OCI-LY7 (cell line): ENCODE measurements around the gene RNF150. TPM values are rescaled to one million over a fixed set of nuclear protein-coding genes. Genes with fewer than 3 reads are reported as not detected.

Source experiments
- BruUV-seq: library from RNA; stranded (reverse); fragments of 400-500 nt; replicated peaks from 2 replicates; lab custom pipeline; 2021; lab: Mats Ljungman, UMichigan
- CTCF ChIA-PET: fragments of 300-600 bp; sonication (Branson Sonifier 250); formaldehyde crosslinking; loops from one replicate; lab custom pipeline; 2022; ENCODE audit warnings: antibody characterized with exemption; ENCODE audit not compliant: unreplicated experiment; lab: Charles Lee
- POLR2A ChIA-PET: fragments of 300-600 bp; sonication (Branson Sonifier 250); formaldehyde crosslinking; loops from one replicate; lab custom pipeline; 2022; ENCODE audit warnings: antibody characterized with exemption; lab: Charles Lee
- DNase-seq: peaks from one replicate; pipeline ENCODE4 v3.0.0-alpha.2; 2015; ENCODE audit warnings: low spot score
- H2AFZ ChIP-seq: fragments of 200-600 bp; sonication (generic), shearing (Covaris generic); 2 replicates; pipeline ENCODE4 v1.6.1; 2014; ENCODE audit warnings: mild to moderate bottlenecking, antibody characterized with exemption, low read length, moderate library complexity
- H3K27ac ChIP-seq: fragments of 200-600 bp; sonication (generic); 2 replicates; pipeline ENCODE4 v1.5.1; 2014; ENCODE audit warnings: mixed run types, low read depth, mild to moderate bottlenecking, moderate library complexity, low read length, inconsistent platforms; ENCODE audit not compliant: poor library complexity, severe bottlenecking
- H3K36me3 ChIP-seq: fragments of 200-600 bp; sonication (generic); 2 replicates; pipeline ENCODE4 v1.6.1; 2014; ENCODE audit warnings: mild to moderate bottlenecking, antibody characterized with exemption, low read length, moderate library complexity, mixed read lengths; ENCODE audit not compliant: insufficient read depth
- H3K4me1 ChIP-seq: fragments of 200-600 bp; sonication (generic); 2 replicates; pipeline ENCODE4 v1.5.1; 2014; ENCODE audit warnings: mild to moderate bottlenecking, low read length; ENCODE audit not compliant: insufficient read depth, poor library complexity, severe bottlenecking
- H3K4me2 ChIP-seq: fragments of 200-600 bp; sonication (generic); 2 replicates; pipeline ENCODE4 v1.6.1; 2014; ENCODE audit warnings: mild to moderate bottlenecking, low read length
- H3K4me3 ChIP-seq: fragments of 200-600 bp; sonication (generic); 2 replicates; pipeline ENCODE4 v1.5.1; 2014; ENCODE audit warnings: mild to moderate bottlenecking, low read depth, low read length; ENCODE audit not compliant: poor library complexity, severe bottlenecking
- H3K79me2 ChIP-seq: fragments of 200-600 bp; sonication (generic); 2 replicates; pipeline ENCODE4 v1.6.1; 2016; ENCODE audit warnings: low read depth, mild to moderate bottlenecking, low read length, moderate library complexity, mixed read lengths; ENCODE audit not compliant: insufficient read depth
- H3K9me2 ChIP-seq: fragments of 200-600 bp; sonication (generic); 2 replicates; pipeline ENCODE4 v1.6.1; 2016; ENCODE audit warnings: mild to moderate bottlenecking, low read length, mixed read lengths; ENCODE audit not compliant: insufficient read depth
- H3K9me3 ChIP-seq: fragments of 200-600 bp; sonication (generic); 2 replicates; pipeline ENCODE4 v1.6.1; 2014; ENCODE audit warnings: mild to moderate bottlenecking, mixed run types, low read length, mixed read lengths
- H4K20me1 ChIP-seq: fragments of 200-600 bp; sonication (generic); 2 replicates; pipeline ENCODE4 v1.6.1; 2014; ENCODE audit warnings: mild to moderate bottlenecking, antibody characterized with exemption, low read length, moderate library complexity, mixed read lengths; ENCODE audit not compliant: insufficient read depth
- EZH2phosphoT487 ChIP-seq: fragments of 200-600 bp; sonication (generic); IDR thresholded peaks from 2 replicates; pipeline ENCODE4 v1.6.1; 2018; ENCODE audit warnings: low read depth, borderline replicate concordance, mild to moderate bottlenecking, mixed run types, antibody characterized with exemption, low read length, moderate library complexity, mixed read lengths
- intact Hi-C: fragments of 100-400 bp; cut with micrococcal nuclease; formaldehyde crosslinking; loops from one replicate; pipeline ENCODE4 v1.10.0; 2022; ENCODE audit not compliant: unreplicated experiment
- total RNA-seq, 2 experiments: library from RNA; depleted of rRNA in 1 of 2; stranded (reverse); fragments of >200 nt in 1 of 2; shearing (Covaris generic) in 1 of 2; gene quantifications; 2 replicates each; pipeline ENCODE4 v1.2.3, GENCODE V29; 2014 to 2022
- TF ChIP-seq, protein P1 (sequence below): fragments of 200-600 bp; sonication (generic); conservative IDR thresholded peaks from 2 replicates; pipeline ENCODE4 v1.5.1; 2014; ENCODE audit warnings: mild to moderate bottlenecking, antibody characterized with exemption, low read length, moderate library complexity, mixed read lengths

RNF150 gene
- total RNA-seq, 2 experiments from 2014 or later = not detected

DNA sequence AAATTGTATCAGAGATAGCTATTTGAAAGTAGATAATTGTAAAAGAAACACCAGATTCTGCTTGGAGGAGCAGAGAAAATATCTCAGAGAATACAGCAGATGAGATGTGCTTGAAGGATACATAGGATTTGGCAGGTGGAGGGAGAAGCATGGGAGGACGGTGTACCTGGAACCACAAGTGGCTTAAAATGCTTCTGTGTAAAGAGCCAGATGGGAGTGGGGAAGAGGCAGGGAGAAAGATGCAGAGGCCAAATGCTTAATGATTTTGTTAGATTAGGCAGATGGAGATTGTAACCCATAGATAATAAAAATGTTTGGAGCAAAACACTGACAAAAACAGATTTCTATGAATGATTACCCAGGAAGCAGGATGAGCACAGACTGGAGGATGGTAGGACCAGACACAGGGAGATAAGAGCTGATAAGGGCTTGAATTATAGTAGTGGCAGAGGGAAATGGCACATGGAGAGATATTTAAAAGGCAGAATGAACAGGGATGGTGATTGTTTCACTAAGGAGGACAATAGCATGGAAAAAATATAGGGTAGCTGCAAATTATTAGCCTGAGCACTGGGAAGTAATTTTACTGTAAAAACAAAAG lies 231.4 kb downstream of the RNF150 start:
- no peaks in the 10 kb centered on the region for H3K36me3 ChIP-seq
- no peak overlapping the region for H3K27ac ChIP-seq
- no TSS peak for BruUV-seq
- H3K4me2 ChIP-seq = no peak overlapping the region
- CTCF ChIA-PET = no interaction called here
- no peaks in the 10 kb centered on the region for H3K9me3 ChIP-seq
- TF ChIP-seq, protein P1, sequence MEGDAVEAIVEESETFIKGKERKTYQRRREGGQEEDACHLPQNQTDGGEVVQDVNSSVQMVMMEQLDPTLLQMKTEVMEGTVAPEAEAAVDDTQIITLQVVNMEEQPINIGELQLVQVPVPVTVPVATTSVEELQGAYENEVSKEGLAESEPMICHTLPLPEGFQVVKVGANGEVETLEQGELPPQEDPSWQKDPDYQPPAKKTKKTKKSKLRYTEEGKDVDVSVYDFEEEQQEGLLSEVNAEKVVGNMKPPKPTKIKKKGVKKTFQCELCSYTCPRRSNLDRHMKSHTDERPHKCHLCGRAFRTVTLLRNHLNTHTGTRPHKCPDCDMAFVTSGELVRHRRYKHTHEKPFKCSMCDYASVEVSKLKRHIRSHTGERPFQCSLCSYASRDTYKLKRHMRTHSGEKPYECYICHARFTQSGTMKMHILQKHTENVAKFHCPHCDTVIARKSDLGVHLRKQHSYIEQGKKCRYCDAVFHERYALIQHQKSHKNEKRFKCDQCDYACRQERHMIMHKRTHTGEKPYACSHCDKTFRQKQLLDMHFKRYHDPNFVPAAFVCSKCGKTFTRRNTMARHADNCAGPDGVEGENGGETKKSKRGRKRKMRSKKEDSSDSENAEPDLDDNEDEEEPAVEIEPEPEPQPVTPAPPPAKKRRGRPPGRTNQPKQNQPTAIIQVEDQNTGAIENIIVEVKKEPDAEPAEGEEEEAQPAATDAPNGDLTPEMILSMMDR = no peak
- TF ChIP-seq EZH2phosphoT487 = no peak
- H3K9me2 ChIP-seq = no peaks in the 10 kb centered on the region
- intact Hi-C loops = no loop called here
- no peaks in the 10 kb centered on the region for H3K4me1 ChIP-seq
- no peak overlapping the region for H3K4me3 ChIP-seq
- POLR2A ChIA-PET = interaction anchor here (1.1 kb wide), 1 partner anchor 10 kb away, joined by 5 read pairs; no protein-coding TSS in a partner anchor
- no peak for DNase-seq
- H4K20me1 ChIP-seq = no peaks in the 10 kb centered on the region
- no peaks in the 10 kb centered on the region for H3K79me2 ChIP-seq
- H2AFZ ChIP-seq = no peak overlapping the region

DNA sequence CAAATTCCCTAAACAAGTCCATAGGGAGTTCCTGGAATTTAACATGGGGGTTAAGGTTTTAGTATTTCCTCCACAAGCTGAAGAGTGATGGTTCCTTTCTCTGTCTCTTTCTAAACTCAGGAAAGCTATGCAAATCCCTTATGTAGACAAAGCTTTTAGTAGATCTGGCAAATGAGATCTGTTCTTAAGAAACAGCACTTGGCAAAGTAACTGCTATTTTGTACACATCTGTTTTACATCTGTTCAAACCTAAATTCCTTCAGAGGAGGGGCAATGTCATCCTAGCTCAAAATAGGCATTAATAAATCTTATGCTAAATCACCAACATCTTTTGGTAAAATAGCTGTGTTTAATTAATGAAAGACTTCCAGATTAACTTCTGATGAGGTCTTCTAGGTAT lies 239.3 kb downstream of the RNF150 start:
- H3K9me3 ChIP-seq = no peaks in the 10 kb centered on the region
- no peaks in the 10 kb centered on the region for H3K79me2 ChIP-seq
- POLR2A ChIA-PET = interaction anchor here (0.6 to 1.2 kb wide), 2 partner anchors 28 to 41 kb away, joined by 3 read pairs; no protein-coding TSS in a partner anchor
- H3K4me2 ChIP-seq = no peak overlapping the region
- no TSS peak for BruUV-seq
- intact Hi-C loops = no loop called here
- no peak overlapping the region for H3K27ac ChIP-seq
- no peak for DNase-seq
- no peak overlapping the region for H2AFZ ChIP-seq
- CTCF ChIA-PET = no interaction called here
- no peaks in the 10 kb centered on the region for H3K9me2 ChIP-seq
- H4K20me1 ChIP-seq = no peaks in the 10 kb centered on the region
- TF ChIP-seq EZH2phosphoT487 = no peak
- TF ChIP-seq, protein P1 = no peak
- no peak overlapping the region for H3K4me3 ChIP-seq
- H3K36me3 ChIP-seq = no peaks in the 10 kb centered on the region
- H3K4me1 ChIP-seq = no peaks in the 10 kb centered on the region

DNA sequence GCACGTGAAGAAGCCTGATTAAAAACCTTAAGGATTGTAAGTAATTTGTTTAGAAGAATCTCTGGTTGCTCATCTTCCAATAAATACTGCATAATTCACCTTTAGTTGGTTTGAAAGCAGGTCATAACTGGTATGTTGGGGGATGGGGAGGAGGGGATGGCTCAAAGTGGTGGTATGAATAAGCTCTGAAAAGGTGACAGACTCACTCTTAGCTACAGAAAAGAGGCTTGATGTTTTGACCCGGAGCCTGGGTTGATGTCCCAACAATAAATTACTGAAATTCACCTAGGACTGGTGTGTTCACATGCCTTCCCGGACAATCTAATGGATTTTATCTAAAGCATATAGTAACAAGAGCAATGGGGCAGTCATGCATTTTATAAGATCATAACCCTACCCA lies 245.2 kb downstream of the RNF150 start:
- H3K79me2 ChIP-seq = no peaks in the 10 kb centered on the region
- no peaks in the 10 kb centered on the region for H4K20me1 ChIP-seq
- TF ChIP-seq EZH2phosphoT487 = no peak
- TF ChIP-seq, protein P1 = no peak
- DNase-seq = no peak
- H3K9me3 ChIP-seq = no peaks in the 10 kb centered on the region
- no peak overlapping the region for H3K27ac ChIP-seq
- H3K9me2 ChIP-seq = no peaks in the 10 kb centered on the region
- no peak overlapping the region for H3K4me2 ChIP-seq
- ChIA-PET POLR2A (interaction anchor here (1.0 to 1.3 kb wide), 3 partner anchors 12 to 527 kb away, joined by 3 to 4 read pairs (median 4); no protein-coding TSS in a partner anchor), CTCF (interaction anchor here (1.0 kb wide), 1 partner anchor 22 kb away, joined by 3 read pairs; no protein-coding TSS in a partner anchor)
- no peaks in the 10 kb centered on the region for H3K36me3 ChIP-seq
- BruUV-seq = no TSS peak
- no peak overlapping the region for H3K4me3 ChIP-seq
- intact Hi-C loops = no loop called here
- H2AFZ ChIP-seq = no peak overlapping the region
- H3K4me1 ChIP-seq = no peaks in the 10 kb centered on the region
